HEK293 (cell line): ENCODE results near the gene TANC1.

Experiments used
- CTCF ChIA-PET: fragments of 350-600 bp; formaldehyde crosslinking; extraction: SDS; loops from one replicate; lab custom pipeline; 2021; ENCODE audit warnings: antibody characterized with exemption; lab: Yijun Ruan, JAX
- POLR2A ChIA-PET: fragments of 300-600 bp; formaldehyde crosslinking; extraction: SDS; loops from one replicate; lab custom pipeline; 2020; ENCODE audit warnings: antibody characterized with exemption, inconsistent platforms; lab: Yijun Ruan, JAX
- H3K27ac ChIP-seq: fragments of 200-500 bp; sonication (Bioruptor generic); 2 replicates; pipeline ENCODE4 v1.5.1; 2014; ENCODE audit warnings: low read depth, low read length, control low read depth, inconsistent platforms; ENCODE audit errors: extremely low read depth
- H3K36me3 ChIP-seq, 2 experiments: fragments of 200-500 bp in 1 of 2; sonication (Bioruptor generic) in 1 of 2; 1 replicate in 1 of 2; 2 replicates in 1 of 2; pipeline ENCODE4 v1.5.1; 2014 to 2017; ENCODE audit warnings: inconsistent platforms in 2 of 2, low read length in 2 of 2; ENCODE audit not compliant: control insufficient read depth in 2 of 2, insufficient read depth in 1 of 2
- H3K4me1 ChIP-seq: fragments of 200-500 bp; sonication (Bioruptor generic); 2 replicates; pipeline ENCODE4 v1.5.1; 2014; ENCODE audit warnings: mild to moderate bottlenecking, low read length, inconsistent platforms; ENCODE audit not compliant: control insufficient read depth, insufficient read depth
- H3K4me3 ChIP-seq: 2 replicates; pipeline ENCODE4 v1.5.1; 2011; ENCODE audit warnings: low read depth, mild to moderate bottlenecking, control low read depth, low read length, moderate library complexity
- H3K9me3 ChIP-seq: fragments of 200-500 bp; sonication (Bioruptor generic); 2 replicates; pipeline ENCODE4 v1.5.1; 2014; ENCODE audit warnings: low read depth, low read length, inconsistent platforms; ENCODE audit not compliant: control insufficient read depth, insufficient read depth
- AEBP2 ChIP-seq: fragments of 450-650 bp; formaldehyde crosslinking; IDR thresholded peaks from 2 replicates; pipeline ENCODE4 v1.5.1; 2016; ENCODE audit warnings: missing biosample characterization, missing genetic modification characterization, borderline replicate concordance
- GLIS1 ChIP-seq: fragments of 450-650 bp; formaldehyde crosslinking; IDR thresholded peaks from 2 replicates; pipeline ENCODE4 v1.5.1; 2016; ENCODE audit warnings: missing biosample characterization, missing genetic modification characterization
- HOXA7 ChIP-seq: sonication (generic); formaldehyde crosslinking; IDR thresholded peaks from 2 replicates; pipeline ENCODE4 v1.8.1; 2022; ENCODE audit warnings: missing genetic modification reagents, borderline replicate concordance
- PRDM4 ChIP-seq: fragments of 450-650 bp; formaldehyde crosslinking; IDR thresholded peaks from 2 replicates; pipeline ENCODE4 v1.5.1; 2017; ENCODE audit warnings: missing biosample characterization, missing genetic modification characterization
- REST ChIP-seq: fragments of 450-650 bp; formaldehyde crosslinking; IDR thresholded peaks from 2 replicates; pipeline ENCODE4 v1.5.1; 2016; ENCODE audit warnings: missing biosample characterization, missing genetic modification characterization
- SCRT1 ChIP-seq: fragments of 450-650 bp; formaldehyde crosslinking; IDR thresholded peaks from 2 replicates; pipeline ENCODE4 v1.5.1; 2016; ENCODE audit warnings: missing biosample characterization, missing genetic modification characterization, borderline replicate concordance
- ZBTB11 ChIP-seq: fragments of 450-650 bp; formaldehyde crosslinking; conservative IDR thresholded peaks from 2 replicates; pipeline ENCODE4 v1.5.1; 2016; ENCODE audit warnings: low read depth, missing biosample characterization, missing genetic modification characterization
- ZFP69B ChIP-seq: fragments of 450-650 bp; formaldehyde crosslinking; IDR thresholded peaks from 2 replicates; pipeline ENCODE4 v1.5.1; 2016; ENCODE audit warnings: missing biosample characterization, missing genetic modification characterization
- ZNF138 ChIP-seq: fragments of 450-650 bp; formaldehyde crosslinking; IDR thresholded peaks from 2 replicates; pipeline ENCODE4 v1.5.1; 2016; ENCODE audit warnings: missing biosample characterization, missing genetic modification characterization, borderline replicate concordance
- ZNF148 ChIP-seq: fragments of 450-650 bp; formaldehyde crosslinking; IDR thresholded peaks from 2 replicates; pipeline ENCODE4 v1.5.0; 2017; ENCODE audit warnings: missing biosample characterization, missing genetic modification characterization, borderline replicate concordance
- ZNF155 ChIP-seq: fragments of 450-650 bp; formaldehyde crosslinking; IDR thresholded peaks from 2 replicates; pipeline ENCODE4 v1.5.1; 2016; ENCODE audit warnings: missing biosample characterization, missing genetic modification characterization
- ZNF223 ChIP-seq: fragments of 450-650 bp; formaldehyde crosslinking; IDR thresholded peaks from 2 replicates; pipeline ENCODE4 v1.5.1; 2016; ENCODE audit warnings: missing biosample characterization, missing genetic modification characterization
- ZNF23 ChIP-seq: fragments of 450-650 bp; formaldehyde crosslinking; IDR thresholded peaks from 2 replicates; pipeline ENCODE4 v1.5.1; 2016; ENCODE audit warnings: missing biosample characterization, missing genetic modification characterization, borderline replicate concordance
- ZNF248 ChIP-seq: fragments of 450-650 bp; formaldehyde crosslinking; IDR thresholded peaks from 2 replicates; pipeline ENCODE4 v1.5.1; 2017; ENCODE audit warnings: missing biosample characterization, missing genetic modification characterization
- ZNF26 ChIP-seq: fragments of 450-650 bp; formaldehyde crosslinking; IDR thresholded peaks from 2 replicates; pipeline ENCODE4 v1.5.1; 2016; ENCODE audit warnings: missing biosample characterization, missing genetic modification characterization
- ZNF311 ChIP-seq: fragments of 450-650 bp; formaldehyde crosslinking; IDR thresholded peaks from 2 replicates; pipeline ENCODE4 v1.5.1; 2017; ENCODE audit warnings: missing biosample characterization, missing genetic modification characterization, borderline replicate concordance
- ZNF521 ChIP-seq: fragments of 450-650 bp; formaldehyde crosslinking; IDR thresholded peaks from 2 replicates; pipeline ENCODE4 v1.5.1; 2017; ENCODE audit warnings: missing biosample characterization, mild to moderate bottlenecking, missing genetic modification characterization
- ZNF560 ChIP-seq: fragments of 450-650 bp; formaldehyde crosslinking; IDR thresholded peaks from 2 replicates; pipeline ENCODE4 v1.5.1; 2017; ENCODE audit warnings: missing biosample characterization, missing genetic modification characterization, borderline replicate concordance
- ZNF610 ChIP-seq: fragments of 450-650 bp; formaldehyde crosslinking; IDR thresholded peaks from 2 replicates; pipeline ENCODE4 v1.5.1; 2016; ENCODE audit warnings: missing biosample characterization, missing genetic modification characterization, borderline replicate concordance

Gene TANC1

GRCh38 chr2:158923641-158924040 lies 44.8 kb upstream of the TANC1 start:
- peak overlapping the region; percentile 55 for H3K27ac ChIP-seq
- peaks cover 3% of the 10 kb centered on the region; the same call in 1 of the 2 replicates for H3K9me3 ChIP-seq
- POLR2A ChIA-PET: interaction anchor here (0.7 to 3.3 kb wide), 2 partner anchors 11 to 46 kb away, joined by 3 to 15 read pairs; partner anchors contain the start of gene TANC1
- H3K36me3 ChIP-seq: no peaks in the 10 kb centered on the region
- peaks cover 11% of the 10 kb centered on the region for H3K4me1 ChIP-seq
- CTCF ChIA-PET: interaction anchor here (0.6 to 1.7 kb wide), 2 partner anchors 14 to 195 kb away, joined by 3 to 6 read pairs; no protein-coding TSS in a partner anchor
- H3K4me3 ChIP-seq: no peak overlapping the region
- TF ChIP-seq GLIS1 (no peak), ZNF23 (tag by site-specific recombination) (no peak), ZNF521 (tag by site-specific recombination) (no peak), ZNF155 (tag by site-specific recombination) (no peak), ZNF560 (tag by site-specific recombination) (no peak), ZNF148 (no peak), ZNF248 (tag by site-specific recombination) (no peak), ZNF223 (no peak), SCRT1 (tag by site-specific recombination) (no peak), AEBP2 (no peak), ZNF610 (no peak), ZFP69B (tag by site-specific recombination) (no peak), PRDM4 (tag by site-specific recombination) (no peak), ZNF311 (tag by site-specific recombination) (no peak), ZNF138 (no peak), ZNF26 (tag by site-specific recombination) (no peak), HOXA7 (no peak), ZBTB11 (tag by site-specific recombination) (no peak), REST (no peak)
